A549 (cell line): ENCODE results near the gene SUFU.

Experiments
- CEBPB ChIP-seq, 2 experiments: fragments of >200 bp in 1 of 2; sonication (Bioruptor Twin) in 1 of 2; formaldehyde crosslinking in 1 of 2; IDR thresholded peaks; 2 replicates each; pipeline ENCODE4 v1.6.1; 2012 to 2016
- EHMT2 ChIP-seq: fragments of 200-600 bp; sonication (generic); IDR thresholded peaks from 2 replicates; pipeline ENCODE4 v1.6.1; 2016; ENCODE audit warnings: antibody characterized with exemption, low read depth, mild to moderate bottlenecking, moderate library complexity
- ELK1 ChIP-seq: fragments of 150-350 bp; IDR thresholded peaks from 2 replicates; pipeline ENCODE4 v1.6.1; 2014; ENCODE audit warnings: low read depth, mild to moderate bottlenecking, low read length
- EP300 ChIP-seq, 2 experiments: fragments of >200 bp; sonication (Bioruptor Twin); formaldehyde crosslinking; IDR thresholded peaks; 2 replicates in 1 of 2; 3 replicates in 1 of 2; pipeline ENCODE4 v1.6.1; 2016 to 2017
- JUN ChIP-seq, 2 experiments: fragments of >200 bp; sonication (Bioruptor Twin); formaldehyde crosslinking; IDR thresholded peaks; 2 replicates in 1 of 2; 3 replicates in 1 of 2; pipeline ENCODE4 v1.6.1; 2016 to 2017
- KDM1A ChIP-seq: fragments of 200-600 bp; sonication (generic); IDR thresholded peaks from 2 replicates; pipeline ENCODE4 v1.6.1; 2016; ENCODE audit warnings: low read depth, mild to moderate bottlenecking
- MAFK ChIP-seq: fragments of 450-650 bp; IDR thresholded peaks from 2 replicates; pipeline ENCODE4 v1.6.1; 2014; ENCODE audit not compliant: partially characterized antibody
- POLR2A ChIP-seq: IDR thresholded peaks from 2 replicates; pipeline ENCODE4 v1.6.1; 2012; ENCODE audit warnings: mild to moderate bottlenecking, low read length
- POLR2AphosphoS2 ChIP-seq: conservative IDR thresholded peaks from 2 replicates; pipeline ENCODE4 v1.6.1; 2012; ENCODE audit warnings: low read length, improper control_type of control experiment, inconsistent platforms
- REST ChIP-seq: fragments of 200-600 bp; sonication (generic); IDR thresholded peaks from 2 replicates; pipeline ENCODE4 v1.6.1; 2016; ENCODE audit warnings: antibody characterized with exemption, mild to moderate bottlenecking, moderate library complexity
- TFCP2L1 ChIP-seq: fragments of 250-450 bp; sonication (Bioruptor Pico); IDR thresholded peaks from 2 replicates; pipeline ENCODE4 v1.5.0; 2021; ENCODE audit warnings: mild to moderate bottlenecking
- TF ChIP-seq, protein P1 (sequence below): fragments of >200 bp; sonication (Bioruptor Twin); formaldehyde crosslinking; IDR thresholded peaks from 3 replicates; pipeline ENCODE4 v1.5.1; 2016

DNA sequence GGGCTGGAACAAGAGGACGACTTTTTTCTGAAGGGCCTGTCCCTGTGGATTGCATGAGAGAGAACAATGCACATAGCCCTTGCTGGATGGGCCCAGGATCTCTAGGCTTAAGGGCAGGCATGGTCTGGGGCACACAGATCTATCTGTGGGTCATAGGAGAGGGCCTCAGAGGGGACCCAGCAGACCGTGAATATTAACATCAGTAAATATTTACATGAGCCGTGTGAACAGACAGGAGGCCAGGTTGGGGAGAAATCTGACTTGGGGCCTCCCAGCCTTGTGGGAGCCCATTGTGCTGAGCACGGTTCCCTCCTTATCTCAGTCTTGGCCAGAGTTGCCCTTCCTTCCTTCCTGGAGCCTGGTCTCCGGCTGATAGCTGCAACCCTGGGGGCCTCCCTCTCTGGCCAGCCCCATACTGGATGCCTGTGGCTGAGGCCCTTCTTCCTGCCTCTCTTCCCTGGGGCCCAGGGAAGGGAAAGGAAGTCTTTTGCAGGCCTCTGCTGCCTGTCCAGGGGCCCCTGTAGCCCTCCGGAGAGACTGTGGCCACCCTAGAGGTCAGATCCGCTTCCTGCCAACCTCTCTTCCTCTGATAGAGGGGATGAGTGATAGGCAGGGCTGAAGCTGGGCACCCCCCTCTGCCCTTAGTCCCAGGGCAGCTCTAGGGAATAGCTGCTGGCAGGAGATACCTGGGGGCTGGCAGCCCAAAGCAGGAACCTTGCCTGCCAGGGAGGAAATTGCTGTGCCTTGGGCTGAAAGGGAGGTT is 96.0 kb downstream of the SUFU start:
- TF ChIP-seq CEBPB (IDR thresholded peaks at IDR 0.05) (no peak), REST (no peak), EP300 (IDR thresholded peaks at IDR 0.05) (no peak), POLR2A (no peak), EHMT2 (no peak), TFCP2L1 (no peak), JUN (IDR thresholded peaks at IDR 0.05) (no peak), MAFK (no peak), POLR2AphosphoS2 (no peak), KDM1A (no peak), ELK1 (no peak)
- TF ChIP-seq, protein P1, sequence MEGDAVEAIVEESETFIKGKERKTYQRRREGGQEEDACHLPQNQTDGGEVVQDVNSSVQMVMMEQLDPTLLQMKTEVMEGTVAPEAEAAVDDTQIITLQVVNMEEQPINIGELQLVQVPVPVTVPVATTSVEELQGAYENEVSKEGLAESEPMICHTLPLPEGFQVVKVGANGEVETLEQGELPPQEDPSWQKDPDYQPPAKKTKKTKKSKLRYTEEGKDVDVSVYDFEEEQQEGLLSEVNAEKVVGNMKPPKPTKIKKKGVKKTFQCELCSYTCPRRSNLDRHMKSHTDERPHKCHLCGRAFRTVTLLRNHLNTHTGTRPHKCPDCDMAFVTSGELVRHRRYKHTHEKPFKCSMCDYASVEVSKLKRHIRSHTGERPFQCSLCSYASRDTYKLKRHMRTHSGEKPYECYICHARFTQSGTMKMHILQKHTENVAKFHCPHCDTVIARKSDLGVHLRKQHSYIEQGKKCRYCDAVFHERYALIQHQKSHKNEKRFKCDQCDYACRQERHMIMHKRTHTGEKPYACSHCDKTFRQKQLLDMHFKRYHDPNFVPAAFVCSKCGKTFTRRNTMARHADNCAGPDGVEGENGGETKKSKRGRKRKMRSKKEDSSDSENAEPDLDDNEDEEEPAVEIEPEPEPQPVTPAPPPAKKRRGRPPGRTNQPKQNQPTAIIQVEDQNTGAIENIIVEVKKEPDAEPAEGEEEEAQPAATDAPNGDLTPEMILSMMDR: no peak
